ENCODE data around the gene HAS3.

The HAS3 gene

GRCh38 chr16:69118468-69118867 is 13.0 kb downstream of the HAS3 start:
- H3K4me1 ChIP-seq (ENCODE audit: insufficient read depth, low read length, poor library complexity, severe bottlenecking), result no peaks in the 10 kb centered on the region
- H3K4me2 ChIP-seq (ENCODE audit: low read depth, low read length, poor library complexity, severe bottlenecking), result no peak overlapping the region
- no peak overlapping the region for H3K4me3 ChIP-seq (ENCODE audit: low read length, poor library complexity, severe bottlenecking)
- no peak overlapping the region for H2AFZ ChIP-seq (ENCODE audit: low read length)
- no peaks in the 10 kb centered on the region for H3K79me2 ChIP-seq (ENCODE audit: insufficient read depth, low read length)
- H3F3A ChIP-seq (ENCODE audit: low read depth), result no peaks in the 10 kb centered on the region
- peaks cover 1% of the 10 kb centered on the region for H4K20me1 ChIP-seq (ENCODE audit: insufficient read depth, low read length, poor library complexity, severe bottlenecking)
- H3K9me3 ChIP-seq (ENCODE audit: insufficient read depth, low read depth, low read length), result no peaks in the 10 kb centered on the region
- H3K9ac ChIP-seq (ENCODE audit: low read depth, low read length, poor library complexity, severe bottlenecking), result no peak overlapping the region
- no peak for TF ChIP-seq CTCF (conservative IDR thresholded peaks at IDR 0.05; ENCODE audit: low read length)
- TF ChIP-seq EZH2phosphoT487 (IDR thresholded peaks at IDR 0.05; ENCODE audit: borderline replicate concordance), result no peak
- H3K27me3 ChIP-seq (ENCODE audit: insufficient read depth, low read length, poor library complexity, severe bottlenecking), result no peaks in the 10 kb centered on the region
- peaks cover 44% of the 10 kb centered on the region; the same call in 1 of the 2 replicates for H3K36me3 ChIP-seq (ENCODE audit: insufficient read depth, low read length)
- H3K9me2 ChIP-seq (replicated peaks; ENCODE audit: low read depth, low read length), result no peaks in the 10 kb centered on the region

DNA sequence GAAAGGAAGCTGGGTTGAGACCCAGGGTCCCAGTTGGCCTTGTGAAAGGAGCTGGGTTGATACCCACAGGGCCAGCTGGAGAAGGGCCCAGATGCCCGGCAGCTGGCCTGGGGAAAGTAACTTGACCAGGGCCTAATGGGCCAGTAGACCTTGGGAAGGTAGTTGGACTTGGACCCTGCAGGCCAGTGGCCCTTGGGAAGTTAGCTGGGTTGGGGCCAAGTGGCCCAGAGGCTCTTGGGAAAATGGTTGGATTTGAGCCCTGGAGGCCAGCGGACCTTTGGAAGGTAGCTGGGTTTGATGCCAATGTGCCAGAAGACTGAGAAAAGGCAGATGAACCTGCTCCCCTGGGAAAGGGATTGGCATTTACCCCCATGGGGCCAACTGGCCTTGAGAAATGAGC is 13.5 kb downstream of the HAS3 start:
- no peak overlapping the region for H3K9ac ChIP-seq (ENCODE audit: low read depth, low read length, poor library complexity, severe bottlenecking)
- H3K9me2 ChIP-seq (replicated peaks; ENCODE audit: low read depth, low read length), result no peaks in the 10 kb centered on the region
- H3K4me1 ChIP-seq (ENCODE audit: insufficient read depth, low read length, poor library complexity, severe bottlenecking), result no peaks in the 10 kb centered on the region
- TF ChIP-seq CTCF (conservative IDR thresholded peaks at IDR 0.05; ENCODE audit: low read length) (no peak), EZH2phosphoT487 (IDR thresholded peaks at IDR 0.05; ENCODE audit: borderline replicate concordance) (no peak)
- no peaks in the 10 kb centered on the region for H3K27me3 ChIP-seq (ENCODE audit: insufficient read depth, low read length, poor library complexity, severe bottlenecking)
- no peak overlapping the region for H2AFZ ChIP-seq (ENCODE audit: low read length)
- H3K36me3 ChIP-seq (ENCODE audit: insufficient read depth, low read length), result peaks cover 44% of the 10 kb centered on the region; the same call in 1 of the 2 replicates
- H3K4me3 ChIP-seq (ENCODE audit: low read length, poor library complexity, severe bottlenecking), result no peak overlapping the region
- no peak overlapping the region for H3K4me2 ChIP-seq (ENCODE audit: low read depth, low read length, poor library complexity, severe bottlenecking)
- no peaks in the 10 kb centered on the region for H3F3A ChIP-seq (ENCODE audit: low read depth)
- H4K20me1 ChIP-seq (ENCODE audit: insufficient read depth, low read length, poor library complexity, severe bottlenecking), result peaks cover 5% of the 10 kb centered on the region
- no peaks in the 10 kb centered on the region for H3K9me3 ChIP-seq (ENCODE audit: insufficient read depth, low read depth, low read length)
- H3K79me2 ChIP-seq (ENCODE audit: insufficient read depth, low read length), result no peaks in the 10 kb centered on the region

GRCh38 chr16:69119536-69119935 is 14.1 kb downstream of the HAS3 start:
- no peaks in the 10 kb centered on the region for H3K4me1 ChIP-seq (ENCODE audit: insufficient read depth, low read length, poor library complexity, severe bottlenecking)
- peaks cover 44% of the 10 kb centered on the region; the same call in 1 of the 2 replicates for H3K36me3 ChIP-seq (ENCODE audit: insufficient read depth, low read length)
- no peaks in the 10 kb centered on the region for H3K79me2 ChIP-seq (ENCODE audit: insufficient read depth, low read length)
- no peaks in the 10 kb centered on the region for H3K27me3 ChIP-seq (ENCODE audit: insufficient read depth, low read length, poor library complexity, severe bottlenecking)
- no peaks in the 10 kb centered on the region for H3F3A ChIP-seq (ENCODE audit: low read depth)
- H3K9ac ChIP-seq (ENCODE audit: low read depth, low read length, poor library complexity, severe bottlenecking), result no peak overlapping the region
- no peak overlapping the region for H3K4me2 ChIP-seq (ENCODE audit: low read depth, low read length, poor library complexity, severe bottlenecking)
- no peaks in the 10 kb centered on the region for H3K9me3 ChIP-seq (ENCODE audit: insufficient read depth, low read depth, low read length)
- peaks cover 5% of the 10 kb centered on the region for H4K20me1 ChIP-seq (ENCODE audit: insufficient read depth, low read length, poor library complexity, severe bottlenecking)
- no peak for TF ChIP-seq CTCF (conservative IDR thresholded peaks at IDR 0.05; ENCODE audit: low read length)
- TF ChIP-seq EZH2phosphoT487 (IDR thresholded peaks at IDR 0.05; ENCODE audit: borderline replicate concordance), result no peak
- no peaks in the 10 kb centered on the region for H3K9me2 ChIP-seq (replicated peaks; ENCODE audit: low read depth, low read length)
- no peak overlapping the region for H3K4me3 ChIP-seq (ENCODE audit: low read length, poor library complexity, severe bottlenecking)
- H2AFZ ChIP-seq (ENCODE audit: low read length), result no peak overlapping the region
